DOHH2 (cell line): Measurements from ENCODE around the gene RELN.

Experiments
- H3F3A ChIP-seq: fragments of 200-600 bp; sonication (generic), shearing (Covaris generic); 2 replicates; pipeline ENCODE4 v1.6.0; 2016; ENCODE audit warnings: antibody characterized with exemption, mild to moderate bottlenecking; ENCODE audit not compliant: control insufficient read depth, insufficient read depth
- H3K27ac ChIP-seq: fragments of 200-600 bp; sonication (generic); 2 replicates; pipeline ENCODE4 v1.5.1; 2014; ENCODE audit warnings: low read depth, mild to moderate bottlenecking, low read length, moderate library complexity
- H3K27me3 ChIP-seq: fragments of 200-600 bp; sonication (generic); 2 replicates; pipeline ENCODE4 v1.6.1; 2014; ENCODE audit warnings: mild to moderate bottlenecking, low read length, mixed read lengths; ENCODE audit not compliant: control insufficient read depth
- H3K36me3 ChIP-seq: fragments of 200-600 bp; sonication (generic); 2 replicates; pipeline ENCODE4 v1.6.1; 2014; ENCODE audit warnings: mild to moderate bottlenecking, low read length, moderate library complexity, mixed read lengths; ENCODE audit not compliant: control insufficient read depth
- H3K4me1 ChIP-seq: fragments of 200-600 bp; sonication (generic); 2 replicates; pipeline ENCODE4 v1.6.1; 2014; ENCODE audit warnings: mild to moderate bottlenecking, low read length, mixed read lengths; ENCODE audit not compliant: control insufficient read depth
- H3K4me2 ChIP-seq: fragments of 200-600 bp; sonication (generic); 2 replicates; pipeline ENCODE4 v1.6.0; 2014; ENCODE audit warnings: mild to moderate bottlenecking, low read length, moderate library complexity
- H3K4me3 ChIP-seq: fragments of 200-600 bp; sonication (generic); 2 replicates; pipeline ENCODE4 v1.5.1; 2014; ENCODE audit warnings: mild to moderate bottlenecking, low read length, mixed read lengths
- H3K79me2 ChIP-seq: fragments of 200-600 bp; sonication (generic); 2 replicates; pipeline ENCODE4 v1.6.1; 2014; ENCODE audit warnings: mild to moderate bottlenecking, low read length, mixed read lengths; ENCODE audit not compliant: control insufficient read depth
- H3K9me2 ChIP-seq: fragments of 200-600 bp; sonication (generic); replicated peaks from 2 replicates; pipeline ENCODE4 v1.6.1; 2014; ENCODE audit warnings: mild to moderate bottlenecking, low read length, mixed read lengths; ENCODE audit not compliant: control insufficient read depth
- H3K9me3 ChIP-seq: fragments of 200-600 bp; sonication (generic); 2 replicates; pipeline ENCODE4 v1.6.1; 2014; ENCODE audit warnings: antibody characterized with exemption, low read length, mixed read lengths; ENCODE audit not compliant: control insufficient read depth, insufficient read depth
- H4K20me1 ChIP-seq: fragments of 200-600 bp; sonication (generic); 2 replicates; pipeline ENCODE4 v1.6.0; 2014; ENCODE audit warnings: low read depth, mild to moderate bottlenecking, antibody characterized with exemption, low read length, moderate library complexity; ENCODE audit not compliant: control insufficient read depth, insufficient read depth
- EZH2phosphoT487 ChIP-seq: fragments of 200-600 bp; sonication (generic); IDR thresholded peaks from 2 replicates; pipeline ENCODE4 v1.6.1; 2017; ENCODE audit warnings: borderline replicate concordance, mild to moderate bottlenecking, antibody characterized with exemption, low read length, moderate library complexity, mixed read lengths
- TF ChIP-seq, protein P1 (sequence below): fragments of 200-600 bp; sonication (generic); IDR thresholded peaks from one replicate; pipeline ENCODE4 v1.5.1; 2014; ENCODE audit warnings: antibody characterized with exemption, mild to moderate bottlenecking, low read depth, low read length; ENCODE audit not compliant: poor library complexity, severe bottlenecking

RELN gene

GRCh38 chr7:103989785-103990767, 618 bp upstream of the RELN start:
- Histone ChIP-seq H3K4me2 (no peak overlapping the region), H3K4me3 (no peak overlapping the region), H3K4me1 (no peaks in the 10 kb centered on the region), H3K79me2 (no peaks in the 10 kb centered on the region), H3K9me3 (no peaks in the 10 kb centered on the region; the same call in 1 of the 2 replicates), H3K9me2 (no peaks in the 10 kb centered on the region), H3K27ac (no peak overlapping the region), H3K36me3 (no peaks in the 10 kb centered on the region), H4K20me1 (no peaks in the 10 kb centered on the region), H3F3A (no peaks in the 10 kb centered on the region), H3K27me3 (0 out of 2 replicates have a peak, but pooled peaks cover 11% of the 10 kb centered on the region)
- TF ChIP-seq, protein P1, sequence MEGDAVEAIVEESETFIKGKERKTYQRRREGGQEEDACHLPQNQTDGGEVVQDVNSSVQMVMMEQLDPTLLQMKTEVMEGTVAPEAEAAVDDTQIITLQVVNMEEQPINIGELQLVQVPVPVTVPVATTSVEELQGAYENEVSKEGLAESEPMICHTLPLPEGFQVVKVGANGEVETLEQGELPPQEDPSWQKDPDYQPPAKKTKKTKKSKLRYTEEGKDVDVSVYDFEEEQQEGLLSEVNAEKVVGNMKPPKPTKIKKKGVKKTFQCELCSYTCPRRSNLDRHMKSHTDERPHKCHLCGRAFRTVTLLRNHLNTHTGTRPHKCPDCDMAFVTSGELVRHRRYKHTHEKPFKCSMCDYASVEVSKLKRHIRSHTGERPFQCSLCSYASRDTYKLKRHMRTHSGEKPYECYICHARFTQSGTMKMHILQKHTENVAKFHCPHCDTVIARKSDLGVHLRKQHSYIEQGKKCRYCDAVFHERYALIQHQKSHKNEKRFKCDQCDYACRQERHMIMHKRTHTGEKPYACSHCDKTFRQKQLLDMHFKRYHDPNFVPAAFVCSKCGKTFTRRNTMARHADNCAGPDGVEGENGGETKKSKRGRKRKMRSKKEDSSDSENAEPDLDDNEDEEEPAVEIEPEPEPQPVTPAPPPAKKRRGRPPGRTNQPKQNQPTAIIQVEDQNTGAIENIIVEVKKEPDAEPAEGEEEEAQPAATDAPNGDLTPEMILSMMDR: no peak

- Histone ChIP-seq H3K4me3 (no peak overlapping the region), H3F3A (no peaks in the 10 kb centered on the region), H3K27ac (no peak overlapping the region), H3K36me3 (no peaks in the 10 kb centered on the region), H3K27me3 (0 out of 2 replicates have a peak, but pooled peaks cover 11% of the 10 kb centered on the region), H3K9me2 (no peaks in the 10 kb centered on the region), H3K79me2 (no peaks in the 10 kb centered on the region), H3K4me1 (no peaks in the 10 kb centered on the region), H3K9me3 (no peaks in the 10 kb centered on the region; the same call in 1 of the 2 replicates), H4K20me1 (no peaks in the 10 kb centered on the region), H3K4me2 (no peak overlapping the region)
- TF ChIP-seq, protein P1: no peak
- TF ChIP-seq EZH2phosphoT487: no peak
Measured at GRCh38 chr7:103988468-103989199, 824 bp downstream of the RELN start.

- Histone ChIP-seq H4K20me1 (no peaks in the 10 kb centered on the region), H3K27me3 (0 out of 2 replicates have a peak, but pooled peaks cover 11% of the 10 kb centered on the region), H3K36me3 (no peaks in the 10 kb centered on the region), H3K79me2 (no peaks in the 10 kb centered on the region), H3K4me1 (no peaks in the 10 kb centered on the region), H3K9me2 (no peaks in the 10 kb centered on the region), H3K4me3 (no peak overlapping the region), H3K9me3 (no peaks in the 10 kb centered on the region; the same call in 1 of the 2 replicates), H3K4me2 (no peak overlapping the region), H3F3A (no peaks in the 10 kb centered on the region), H3K27ac (no peak overlapping the region)
- no peak for TF ChIP-seq EZH2phosphoT487
- TF ChIP-seq, protein P1: no peak
Measured at GRCh38 chr7:103987451-103987850, 2.0 kb downstream of the RELN start.
